NCI-H748 (cell line): ENCODE measurements around the gene YDJC.
"Not testable (repeated sequence)": the region's sequence is repeated elsewhere in the genome, so short reads cannot be mapped to it uniquely, and the experiment has no call there.

Source experiments
- DNase-seq: peaks from one replicate; lab custom pipeline; 2025; ENCODE audit not compliant: unreplicated experiment; lab: John Stamatoyannopoulos, UW

Gene YDJC

GRCh38 chr22:21652010-21652546, 22.3 kb upstream of the YDJC start:
- DNase-seq: peak; percentile 91

GRCh38 chr22:21651521-21652009, 21.7 kb upstream of the YDJC start:
- DNase-seq: no peak

GRCh38 chr22:21650823-21651520, 21.1 kb upstream of the YDJC start:
- peak; percentile 42 for DNase-seq

GRCh38 chr22:21650280-21650679, 20.5 kb upstream of the YDJC start:
- DNase-seq: no peak

GRCh38 chr22:21646608-21647590, 17.1 kb upstream of the YDJC start:
- peak; percentile 67 for DNase-seq

- not testable (repeated sequence) for DNase-seq
Observed at GRCh38 chr22:21645513-21645912, 15.7 kb upstream of the YDJC start.

- DNase-seq: no peak
Observed at GRCh38 chr22:21643533-21644357, 13.9 kb upstream of the YDJC start.

GRCh38 chr22:21642584-21643448, 13.0 kb upstream of the YDJC start:
- peak; percentile 73 for DNase-seq

GRCh38 chr22:21641789-21642583, 12.2 kb upstream of the YDJC start, which contains the start of gene SDF2L1:
Gene SDF2L1, plus strand, starts transcription at chr22:21642302. Its CDS starts 35 bp downstream, at chr22:21642337.
- DNase-seq: peak; percentile 96

GRCh38 chr22:21641417-21641788, 11.6 kb upstream of the YDJC start:
- peak; percentile 46 for DNase-seq

- DNase-seq: no peak
Observed at GRCh38 chr22:21640810-21641209, 11.0 kb upstream of the YDJC start.

- DNase-seq: no peak
Observed at GRCh38 chr22:21639359-21639758, 9.5 kb upstream of the YDJC start.

GRCh38 chr22:21637450-21637849, 7.6 kb upstream of the YDJC start:
- DNase-seq: not testable (repeated sequence)

GRCh38 chr22:21636629-21637218, 6.9 kb upstream of the YDJC start:
- DNase-seq: no peak

GRCh38 chr22:21635771-21636510, 6.1 kb upstream of the YDJC start:
- DNase-seq: no peak

GRCh38 chr22:21634844-21635243, 5.0 kb upstream of the YDJC start:
- no peak for DNase-seq

GRCh38 chr22:21634081-21634480, 4.3 kb upstream of the YDJC start:
- DNase-seq: no peak

GRCh38 chr22:21633481-21633880, 3.7 kb upstream of the YDJC start:
- DNase-seq: no peak
